ENCODE data around the gene PTPN20. TPM values are rescaled to one million over a fixed set of nuclear protein-coding genes. Genes with fewer than 3 reads are reported as not detected.
"Not testable (repeated sequence)": the region's sequence is repeated elsewhere in the genome, so short reads cannot be mapped to it uniquely, and the experiment has no call there.

The PTPN20 gene
- total RNA-seq, 1 experiment from 2014 or later, result not detected

DNA sequence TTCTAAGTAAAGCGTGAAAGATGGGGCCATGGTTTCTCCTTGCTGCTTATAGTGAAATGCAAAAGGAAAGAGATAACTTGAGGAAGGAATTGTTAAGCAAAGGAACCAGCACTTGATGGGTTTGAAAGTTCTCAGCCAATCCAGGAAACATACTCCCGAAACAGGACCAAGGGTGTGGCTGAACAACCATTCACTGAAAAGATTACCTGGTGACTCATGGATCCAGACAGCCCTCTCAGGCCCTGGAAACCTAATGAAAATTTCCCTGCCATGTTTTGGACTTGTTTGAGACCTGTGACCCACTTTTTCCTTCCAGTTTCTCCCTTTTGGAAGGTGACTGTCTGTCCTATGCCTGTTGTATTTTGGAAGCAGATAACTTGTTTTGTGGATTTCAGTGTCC is 11.3 kb downstream of the PTPN20 start:
- H4K20me1 ChIP-seq (ENCODE audit: control insufficient read depth, insufficient read depth, insufficient read length); H3K9me3 ChIP-seq (ENCODE audit: control insufficient read depth, low read depth, low read length); H3K79me2 ChIP-seq (ENCODE audit: insufficient read depth, low read length); H3K36me3 Mint-ChIP-seq (ENCODE audit: insufficient read depth in 1 of 3, low read depth in 3 of 3); H3K14ac ChIP-seq (ENCODE audit: insufficient read depth, low read length); H3K9me3 Mint-ChIP-seq; H3K27me3 Mint-ChIP-seq (ENCODE audit: low read depth); H3K27me3 ChIP-seq (ENCODE audit: insufficient read depth, low read length); H3K18ac ChIP-seq (ENCODE audit: insufficient read length, low read depth, low read length); H4K91ac ChIP-seq (ENCODE audit: insufficient read length, low read depth, low read length); H3K56ac ChIP-seq (ENCODE audit: insufficient read length, low read depth, low read length); H4K5ac ChIP-seq (ENCODE audit: insufficient read length, low read depth, low read length); H3K9ac ChIP-seq (ENCODE audit: extremely low read depth, insufficient read length, low read length); H3K23ac ChIP-seq (ENCODE audit: insufficient read length, low read depth, low read length); H3K23me2 ChIP-seq (ENCODE audit: insufficient read length, low read depth, low read length, poor library complexity, severe bottlenecking); H2AFZ ChIP-seq (ENCODE audit: low read length); H4K8ac ChIP-seq (replicated peaks; ENCODE audit: insufficient read length, low read depth, low read length); H3K4me2 ChIP-seq (ENCODE audit: insufficient read depth, insufficient read length, low read length); H3K4me1 Mint-ChIP-seq; H2BK5ac ChIP-seq (ENCODE audit: insufficient read length, low read length); H3T11ph ChIP-seq (ENCODE audit: low read length); H3K79me1 ChIP-seq (ENCODE audit: insufficient read depth, low read depth, low read length, poor library complexity, severe bottlenecking); H3K4me1 ChIP-seq (ENCODE audit: insufficient read depth, low read length); H2BK120ac ChIP-seq (ENCODE audit: low read depth, low read length, poor library complexity, severe bottlenecking); H3K27ac Mint-ChIP-seq; H3K4ac ChIP-seq (ENCODE audit: low read depth, low read length); H2AK5ac ChIP-seq (ENCODE audit: insufficient read length, low read length); H2BK12ac ChIP-seq (ENCODE audit: insufficient read length, low read depth, low read length); H2BK20ac ChIP-seq (ENCODE audit: low read depth, low read length, poor library complexity, severe bottlenecking); H3K4me3 Mint-ChIP-seq; H2BK15ac ChIP-seq (ENCODE audit: low read depth, low read length); DNase-seq; H3K27ac ChIP-seq (ENCODE audit: insufficient read length, low read depth, low read length): not testable (repeated sequence)
- no CpG with 5 or more reads among the region's 2 CpGs for WGBS (ENCODE audit: extremely low coverage, insufficient read length, low lambda C conversion rate)

DNA sequence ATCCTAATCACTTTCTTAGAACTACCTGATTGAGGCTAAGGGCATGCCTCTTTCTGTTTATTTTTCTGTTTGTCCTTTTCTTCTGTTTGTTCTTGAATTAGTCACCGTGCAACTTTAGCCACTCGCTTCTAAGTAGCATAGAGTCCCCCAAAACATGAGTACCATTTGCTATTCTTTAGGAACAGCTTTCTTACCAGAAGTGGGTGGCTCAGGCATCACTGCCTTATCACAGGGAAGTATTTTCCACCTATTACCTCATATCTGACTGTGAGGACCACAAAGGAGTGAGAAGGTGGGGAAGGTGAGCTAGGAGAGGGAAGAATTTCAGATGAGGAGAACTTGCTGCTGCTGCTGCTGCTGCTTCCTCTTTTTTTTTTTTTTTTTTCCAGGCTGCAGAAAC is 13.9 kb downstream of the PTPN20 start:
- not testable (repeated sequence) for H2BK120ac ChIP-seq (ENCODE audit: low read depth, low read length, poor library complexity, severe bottlenecking); H3K27me3 ChIP-seq (ENCODE audit: insufficient read depth, low read length); H2BK12ac ChIP-seq (ENCODE audit: insufficient read length, low read depth, low read length); H3K27ac ChIP-seq (ENCODE audit: insufficient read length, low read depth, low read length); H3K9me3 ChIP-seq (ENCODE audit: control insufficient read depth, low read depth, low read length); H3K27me3 Mint-ChIP-seq (ENCODE audit: low read depth); DNase-seq; H3K23me2 ChIP-seq (ENCODE audit: insufficient read length, low read depth, low read length, poor library complexity, severe bottlenecking); H3K36me3 Mint-ChIP-seq (ENCODE audit: insufficient read depth in 1 of 3, low read depth in 3 of 3); H4K91ac ChIP-seq (ENCODE audit: insufficient read length, low read depth, low read length); H3K4me2 ChIP-seq (ENCODE audit: insufficient read depth, insufficient read length, low read length); H3K9ac ChIP-seq (ENCODE audit: extremely low read depth, insufficient read length, low read length); H3K4me3 Mint-ChIP-seq; H3T11ph ChIP-seq (ENCODE audit: low read length); H4K8ac ChIP-seq (replicated peaks; ENCODE audit: insufficient read length, low read depth, low read length); H3K4me1 ChIP-seq (ENCODE audit: insufficient read depth, low read length); H3K56ac ChIP-seq (ENCODE audit: insufficient read length, low read depth, low read length); H4K5ac ChIP-seq (ENCODE audit: insufficient read length, low read depth, low read length); H3K27ac Mint-ChIP-seq; H3K4me1 Mint-ChIP-seq; H3K4ac ChIP-seq (ENCODE audit: low read depth, low read length); H2BK5ac ChIP-seq (ENCODE audit: insufficient read length, low read length); H2BK15ac ChIP-seq (ENCODE audit: low read depth, low read length); H2BK20ac ChIP-seq (ENCODE audit: low read depth, low read length, poor library complexity, severe bottlenecking); H3K79me1 ChIP-seq (ENCODE audit: insufficient read depth, low read depth, low read length, poor library complexity, severe bottlenecking); H3K79me2 ChIP-seq (ENCODE audit: insufficient read depth, low read length); H2AFZ ChIP-seq (ENCODE audit: low read length); H2AK5ac ChIP-seq (ENCODE audit: insufficient read length, low read length); H3K23ac ChIP-seq (ENCODE audit: insufficient read length, low read depth, low read length); H3K18ac ChIP-seq (ENCODE audit: insufficient read length, low read depth, low read length); H4K20me1 ChIP-seq (ENCODE audit: control insufficient read depth, insufficient read depth, insufficient read length); H3K9me3 Mint-ChIP-seq; H3K14ac ChIP-seq (ENCODE audit: insufficient read depth, low read length)
- WGBS (ENCODE audit: extremely low coverage, insufficient read length, low lambda C conversion rate), result no CpG with 5 or more reads among the region's 2 CpGs

All from H9 (cell line).